Body of pancreas (tissue), 4 donors: ENCODE data around the gene PCSK5.

Source experiments
- POLR2A ChIP-seq, 3 donors: fragments of 450-650 bp; IDR thresholded peaks; one replicate each; pipeline ENCODE4 v1.6.1; 2016; ENCODE audit warnings: antibody characterized with exemption in 3 of 3, mild to moderate bottlenecking in 2 of 3
- TF ChIP-seq, protein P1 (sequence below), 7 experiments: fragments of 450-650 bp in 4 of 7; fragments of 200-600 bp in 3 of 7; sonication (generic) in 3 of 7; IDR thresholded peaks; one replicate each; pipeline ENCODE4 v1.5.1; 2016 to 2019; ENCODE audit warnings: antibody characterized with exemption in 7 of 7

DNA sequence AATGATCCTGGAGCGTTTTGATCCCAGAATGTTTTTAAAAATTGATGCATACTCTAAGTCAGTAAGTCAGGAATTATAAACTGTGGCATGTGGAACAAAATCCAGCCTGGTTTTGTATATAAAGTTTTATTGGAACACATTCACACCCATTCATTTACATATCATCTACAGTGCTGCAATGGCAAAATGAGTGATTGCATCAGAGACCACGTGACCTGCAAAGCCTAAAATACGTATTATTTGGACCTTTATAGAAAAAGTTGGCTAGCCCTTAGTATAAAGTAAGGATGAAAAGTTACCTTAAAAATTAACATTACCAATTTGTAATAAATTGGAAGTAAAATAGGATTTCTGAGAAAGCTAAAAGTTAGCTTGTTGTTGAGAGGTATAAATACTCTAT lies 95.0 kb downstream of the PCSK5 start:
- no peak for TF ChIP-seq POLR2A (IDR thresholded peaks at IDR 0.05)
- TF ChIP-seq, protein P1, sequence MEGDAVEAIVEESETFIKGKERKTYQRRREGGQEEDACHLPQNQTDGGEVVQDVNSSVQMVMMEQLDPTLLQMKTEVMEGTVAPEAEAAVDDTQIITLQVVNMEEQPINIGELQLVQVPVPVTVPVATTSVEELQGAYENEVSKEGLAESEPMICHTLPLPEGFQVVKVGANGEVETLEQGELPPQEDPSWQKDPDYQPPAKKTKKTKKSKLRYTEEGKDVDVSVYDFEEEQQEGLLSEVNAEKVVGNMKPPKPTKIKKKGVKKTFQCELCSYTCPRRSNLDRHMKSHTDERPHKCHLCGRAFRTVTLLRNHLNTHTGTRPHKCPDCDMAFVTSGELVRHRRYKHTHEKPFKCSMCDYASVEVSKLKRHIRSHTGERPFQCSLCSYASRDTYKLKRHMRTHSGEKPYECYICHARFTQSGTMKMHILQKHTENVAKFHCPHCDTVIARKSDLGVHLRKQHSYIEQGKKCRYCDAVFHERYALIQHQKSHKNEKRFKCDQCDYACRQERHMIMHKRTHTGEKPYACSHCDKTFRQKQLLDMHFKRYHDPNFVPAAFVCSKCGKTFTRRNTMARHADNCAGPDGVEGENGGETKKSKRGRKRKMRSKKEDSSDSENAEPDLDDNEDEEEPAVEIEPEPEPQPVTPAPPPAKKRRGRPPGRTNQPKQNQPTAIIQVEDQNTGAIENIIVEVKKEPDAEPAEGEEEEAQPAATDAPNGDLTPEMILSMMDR (IDR thresholded peaks at IDR 0.05), result no peak
